ENCODE data around the gene COL5A1.

The COL5A1 gene

GRCh38 chr9:134838651-134839454, 197.2 kb downstream of the COL5A1 start:
- DNase-seq (ENCODE audit: low read depth): no peak
- no peak overlapping the region for H3K4me3 ChIP-seq (ENCODE audit: low read length)
- TF ChIP-seq, protein P1, sequence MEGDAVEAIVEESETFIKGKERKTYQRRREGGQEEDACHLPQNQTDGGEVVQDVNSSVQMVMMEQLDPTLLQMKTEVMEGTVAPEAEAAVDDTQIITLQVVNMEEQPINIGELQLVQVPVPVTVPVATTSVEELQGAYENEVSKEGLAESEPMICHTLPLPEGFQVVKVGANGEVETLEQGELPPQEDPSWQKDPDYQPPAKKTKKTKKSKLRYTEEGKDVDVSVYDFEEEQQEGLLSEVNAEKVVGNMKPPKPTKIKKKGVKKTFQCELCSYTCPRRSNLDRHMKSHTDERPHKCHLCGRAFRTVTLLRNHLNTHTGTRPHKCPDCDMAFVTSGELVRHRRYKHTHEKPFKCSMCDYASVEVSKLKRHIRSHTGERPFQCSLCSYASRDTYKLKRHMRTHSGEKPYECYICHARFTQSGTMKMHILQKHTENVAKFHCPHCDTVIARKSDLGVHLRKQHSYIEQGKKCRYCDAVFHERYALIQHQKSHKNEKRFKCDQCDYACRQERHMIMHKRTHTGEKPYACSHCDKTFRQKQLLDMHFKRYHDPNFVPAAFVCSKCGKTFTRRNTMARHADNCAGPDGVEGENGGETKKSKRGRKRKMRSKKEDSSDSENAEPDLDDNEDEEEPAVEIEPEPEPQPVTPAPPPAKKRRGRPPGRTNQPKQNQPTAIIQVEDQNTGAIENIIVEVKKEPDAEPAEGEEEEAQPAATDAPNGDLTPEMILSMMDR (conservative IDR thresholded peaks at IDR 0.05; ENCODE audit: low read length): no peak

DNA sequence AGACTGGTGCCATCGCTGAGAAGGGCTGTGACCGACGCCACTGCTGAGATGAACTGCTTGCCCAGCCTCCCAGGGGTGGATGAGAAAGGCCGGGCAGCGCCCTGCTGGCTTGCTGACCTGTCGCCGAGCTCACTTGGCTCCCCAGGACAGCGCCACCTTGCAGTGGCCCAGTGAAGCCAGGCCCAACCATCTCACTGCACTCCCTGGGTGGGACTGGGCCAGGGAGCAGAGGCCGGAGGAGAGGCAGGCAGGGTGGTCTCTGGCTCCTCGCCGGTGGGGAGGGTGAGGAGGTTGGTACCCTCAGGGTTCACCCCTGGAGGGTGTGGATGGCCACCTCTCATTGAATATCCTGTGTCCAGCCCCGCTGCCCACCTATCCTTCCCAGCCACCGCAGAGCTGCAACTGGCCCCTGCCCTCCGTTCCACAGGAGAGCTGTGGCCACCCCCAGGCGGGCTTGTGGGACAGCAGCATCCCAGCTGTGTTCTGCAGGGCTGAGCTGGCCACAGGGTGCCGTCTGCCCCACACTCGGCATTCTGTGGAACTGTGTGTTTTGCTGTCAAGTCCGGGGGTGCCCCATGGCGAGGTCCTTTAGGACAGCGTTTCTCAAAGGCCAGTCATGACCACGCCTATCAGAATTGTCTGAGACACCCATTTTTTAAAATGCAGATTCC, 198.0 kb downstream of the COL5A1 start:
- no peak for DNase-seq (ENCODE audit: low read depth)
- H3K4me3 ChIP-seq (ENCODE audit: low read length): no peak overlapping the region
- TF ChIP-seq, protein P1 (conservative IDR thresholded peaks at IDR 0.05; ENCODE audit: low read length): no peak

DNA sequence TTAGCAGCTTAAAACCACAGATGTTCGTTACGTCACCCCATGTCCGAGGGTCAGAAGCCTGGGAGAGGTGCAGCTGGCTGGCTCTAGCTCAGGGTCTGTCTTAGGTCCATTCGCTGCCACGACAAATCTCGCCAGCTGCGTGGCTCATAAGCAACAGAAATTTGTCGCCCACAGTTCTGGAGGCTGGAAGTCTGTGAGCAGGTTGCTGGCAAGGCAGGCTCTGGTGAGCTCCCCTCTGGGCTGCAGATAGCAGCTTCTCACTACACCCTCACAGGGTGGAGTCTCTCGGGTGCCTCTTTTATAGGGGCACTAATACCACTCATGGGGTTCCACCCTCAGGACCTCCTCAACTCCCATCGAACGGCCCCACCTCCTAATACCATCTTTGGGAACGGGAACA, 198.9 kb downstream of the COL5A1 start:
- DNase-seq (ENCODE audit: low read depth): no peak
- H3K4me3 ChIP-seq (ENCODE audit: low read length): no peak overlapping the region
- TF ChIP-seq, protein P1 (conservative IDR thresholded peaks at IDR 0.05; ENCODE audit: low read length): no peak

- DNase-seq (ENCODE audit: low read depth): no peak
- TF ChIP-seq, protein P1 (conservative IDR thresholded peaks at IDR 0.05; ENCODE audit: low read length): no peak
- no peak overlapping the region for H3K4me3 ChIP-seq (ENCODE audit: low read length)
These were observed 199.7 kb downstream of the COL5A1 start for GRCh38 chr9:134841180-134841904.

DNA sequence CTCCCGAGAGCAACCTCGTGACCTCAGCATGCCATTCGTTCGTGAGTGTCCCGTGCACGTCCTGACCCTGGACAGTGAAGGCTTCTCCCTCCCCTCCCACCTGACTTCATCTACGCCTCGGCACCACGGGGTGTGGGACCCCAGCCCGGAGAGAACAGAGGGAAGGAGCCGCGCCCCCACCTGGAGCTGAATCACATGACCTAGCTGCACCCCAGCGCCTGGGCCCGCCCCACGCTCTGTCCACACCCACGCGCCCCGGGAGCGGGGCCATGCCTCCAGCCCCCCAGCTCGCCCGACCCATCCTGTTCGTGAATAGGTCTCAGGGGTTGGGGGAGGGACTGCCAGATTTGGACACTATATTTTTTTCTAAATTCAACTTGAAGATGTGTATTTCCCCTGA, 200.7 kb downstream of the COL5A1 start:
- DNase-seq (ENCODE audit: low read depth): no peak
- TF ChIP-seq, protein P1 (conservative IDR thresholded peaks at IDR 0.05; ENCODE audit: low read length): no peak
- H3K4me3 ChIP-seq (ENCODE audit: low read length): no peak overlapping the region

DNA sequence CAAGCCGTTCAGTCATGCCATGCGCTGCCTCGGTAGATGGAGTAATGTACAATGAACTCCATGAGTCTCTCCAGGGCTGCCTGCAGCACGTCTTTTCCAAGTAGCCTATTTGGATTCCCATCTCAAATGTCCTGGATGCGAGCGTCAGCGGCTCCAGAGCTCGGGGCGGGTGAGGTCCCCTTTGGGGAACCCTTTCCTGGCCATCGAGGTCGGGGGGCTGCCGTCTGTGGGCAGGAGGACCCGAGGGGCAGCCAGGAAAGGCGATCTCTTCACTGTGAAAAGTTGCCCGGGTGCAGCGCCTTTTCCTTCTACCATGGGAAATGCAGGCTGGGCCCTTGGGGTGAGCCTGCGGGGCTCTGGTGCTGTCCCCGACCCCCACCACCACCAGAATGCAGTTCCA, 202.1 kb downstream of the COL5A1 start:
- no peak for DNase-seq (ENCODE audit: low read depth)
- no peak overlapping the region for H3K4me3 ChIP-seq (ENCODE audit: low read length)
- TF ChIP-seq, protein P1 (conservative IDR thresholded peaks at IDR 0.05; ENCODE audit: low read length): no peak
